ENCODE data around the gene GTF2A2.

The GTF2A2 gene

DNA sequence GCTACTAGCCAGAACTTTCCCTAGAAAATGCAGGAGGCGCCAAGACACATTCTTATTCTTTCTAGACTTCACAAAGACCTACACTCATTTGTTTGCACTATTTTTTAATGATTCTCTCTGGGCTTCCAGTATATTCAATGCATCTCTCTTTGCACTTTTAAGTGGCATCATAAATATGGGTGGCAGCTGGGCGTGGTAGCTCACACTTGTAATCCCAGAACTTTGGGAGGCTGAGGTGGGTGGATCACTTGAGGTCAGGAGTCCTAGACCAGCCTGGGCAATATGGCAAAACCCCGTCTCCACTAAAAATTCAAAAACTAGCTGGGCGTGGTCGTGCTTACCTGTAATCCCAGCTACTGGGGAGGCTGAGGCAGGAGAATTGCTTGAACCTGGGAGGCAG is 51.3 kb downstream of the GTF2A2 start:
- no peak for DNase-seq (ENCODE audit: low read depth in 2 of 2)

DNA sequence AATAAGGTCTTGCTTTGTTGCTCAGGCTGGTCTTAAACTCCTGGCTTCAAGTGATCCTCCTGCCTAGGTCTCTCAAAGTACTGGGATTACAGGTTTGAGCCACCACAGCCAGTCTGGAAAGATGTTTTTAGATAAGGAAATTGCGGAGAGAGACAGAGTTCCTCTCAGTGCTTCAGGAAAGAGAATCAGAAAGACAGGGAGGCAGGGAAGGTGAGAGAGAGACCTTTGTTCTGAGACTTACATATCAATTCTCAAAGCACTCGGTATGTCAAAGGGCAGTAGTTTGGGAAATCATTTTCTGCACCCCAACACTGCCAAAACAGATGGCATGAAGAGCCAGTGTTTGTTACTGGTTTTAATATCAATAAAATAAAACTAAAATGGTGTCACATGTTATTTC is 58.9 kb downstream of the GTF2A2 start:
- no peak for DNase-seq (ENCODE audit: low read depth in 2 of 2)

DNA sequence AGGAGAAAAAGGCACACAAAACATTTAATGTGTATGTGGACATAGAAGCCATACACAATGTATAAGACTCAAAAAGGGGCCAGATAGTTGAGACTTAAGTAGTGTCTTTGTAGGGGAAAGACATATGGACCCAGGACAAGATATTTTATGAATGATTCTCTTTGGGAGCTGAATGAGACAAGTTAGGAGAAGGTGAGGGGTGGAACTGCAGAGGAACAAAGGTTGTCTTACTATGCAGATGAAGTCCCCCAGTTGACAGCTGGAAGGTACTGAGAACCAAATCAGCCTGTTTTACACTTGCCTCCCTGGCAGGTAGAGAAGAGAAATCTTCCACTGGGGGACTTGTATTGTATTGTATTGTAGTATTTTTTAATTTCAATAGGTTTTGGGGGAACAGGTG is 60.7 kb downstream of the GTF2A2 start:
- DNase-seq (ENCODE audit: low read depth in 2 of 2): no peak

DNA sequence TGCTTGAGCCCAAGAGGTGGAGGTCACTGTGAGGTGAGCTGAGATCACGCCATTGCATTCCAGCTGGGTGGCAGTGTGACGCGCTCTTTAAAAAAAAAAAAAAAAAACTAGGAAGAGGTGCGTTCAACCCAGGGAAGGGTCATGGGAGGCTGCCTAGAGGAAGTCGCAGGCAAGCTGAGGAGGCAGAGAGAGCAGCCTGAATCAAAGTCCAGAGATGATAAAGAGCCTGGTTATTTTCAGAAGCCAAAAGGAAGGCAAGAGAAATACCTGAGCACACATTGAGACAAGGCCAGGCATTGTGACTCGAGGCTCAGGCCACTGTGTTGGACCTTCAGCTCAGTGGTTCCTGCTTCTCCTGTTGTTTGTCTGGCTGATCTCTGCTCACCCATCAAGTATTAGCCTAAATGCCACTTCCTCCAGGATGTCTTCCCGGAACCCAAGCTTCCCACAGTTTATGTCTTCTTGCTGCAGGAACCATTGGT is 61.8 kb downstream of the GTF2A2 start:
- no peak for DNase-seq (ENCODE audit: low read depth in 2 of 2)

DNA sequence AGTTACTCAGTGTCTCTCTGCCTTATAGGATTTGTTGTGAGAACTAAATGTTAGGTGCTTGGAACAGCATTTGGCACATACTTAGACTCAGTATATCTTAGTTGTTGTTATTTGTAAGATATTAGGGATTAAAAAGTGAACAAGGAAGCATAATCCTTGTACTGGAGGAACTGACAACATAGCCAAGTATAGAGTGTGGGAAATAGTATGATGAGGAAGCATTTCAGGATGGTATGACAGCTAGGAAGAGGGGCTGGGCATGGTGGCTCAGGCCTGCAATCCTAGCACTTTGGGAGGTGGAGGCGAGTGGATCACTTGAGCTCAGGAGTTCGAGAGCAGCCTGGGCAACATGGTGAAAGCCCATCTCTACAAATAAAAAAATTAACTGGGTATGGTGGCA is 62.3 kb downstream of the GTF2A2 start:
- no peak for DNase-seq (ENCODE audit: low read depth in 2 of 2)

DNA sequence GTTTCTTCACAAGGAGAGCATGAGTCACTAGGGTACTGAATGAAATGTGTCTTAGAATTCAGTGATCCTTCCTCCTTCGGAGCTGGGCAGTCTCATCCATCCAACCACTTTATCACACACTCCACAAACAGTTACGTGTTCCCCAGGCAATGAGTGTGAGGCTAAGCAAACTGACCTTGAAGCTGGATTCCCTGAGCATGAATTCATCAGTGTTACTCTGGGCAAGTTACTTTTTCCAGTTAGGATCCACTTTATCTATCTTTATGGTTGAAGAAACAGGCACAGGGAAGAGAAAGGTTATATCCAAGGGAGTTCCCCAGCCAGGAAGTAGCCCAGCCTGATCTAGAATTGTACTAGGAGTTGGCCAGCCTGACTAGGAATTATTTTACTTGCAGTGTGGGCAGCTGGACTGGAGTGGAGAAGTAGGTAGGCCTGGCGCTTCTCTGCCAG is 62.8 kb downstream of the GTF2A2 start:
- DNase-seq (ENCODE audit: low read depth in 2 of 2): no peak

DNA sequence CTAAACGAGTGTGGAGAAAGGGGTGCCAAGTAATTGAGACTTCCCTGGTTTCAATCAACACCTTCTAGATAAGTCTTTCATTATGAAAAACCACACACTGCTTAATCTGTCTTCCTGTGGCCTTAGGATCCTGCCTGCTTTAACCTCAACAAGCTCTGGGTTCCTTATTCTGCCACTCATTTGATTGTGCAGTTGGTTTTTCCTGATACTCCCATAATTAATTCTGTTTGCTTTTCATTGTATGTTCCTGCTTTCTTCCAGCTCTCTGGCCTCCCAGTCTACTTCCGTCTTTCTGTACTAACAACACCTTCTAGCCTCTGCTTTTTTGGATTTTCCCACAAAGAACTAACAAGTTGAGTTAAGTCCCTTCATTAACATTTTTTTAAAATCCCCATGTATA is 66.0 kb downstream of the GTF2A2 start:
- DNase-seq (ENCODE audit: low read depth in 2 of 2): no peak

DNA sequence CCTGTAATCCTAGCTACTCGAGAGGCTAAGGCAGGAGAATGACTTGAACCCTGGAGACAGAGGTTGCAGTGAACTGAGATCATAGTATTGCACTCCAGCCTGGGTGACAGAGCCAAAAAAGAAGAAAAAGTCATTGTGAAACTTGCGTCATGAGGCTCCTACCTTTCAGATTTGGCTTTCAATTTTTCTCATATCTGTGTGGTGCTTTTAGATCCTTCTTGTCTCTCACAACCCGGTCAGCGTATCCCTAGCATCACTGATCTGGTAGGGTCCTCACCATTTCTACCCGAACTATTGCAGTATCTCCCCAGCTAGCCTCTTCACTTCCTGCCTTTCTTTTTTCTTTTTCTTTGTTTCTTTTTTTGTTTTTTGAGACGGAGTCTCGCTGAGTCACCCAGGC is 67.3 kb downstream of the GTF2A2 start:
- no peak for DNase-seq (ENCODE audit: low read depth in 2 of 2)

Data from activated CD4-positive, alpha-beta T cell treated with anti-CD3 and anti-CD28 coated beads for 24 hours (primary cell).